Lower lobe of right lung (tissue), 2 donors: ENCODE results near the gene BRPF1. TPM values are rescaled to one million over a fixed set of nuclear protein-coding genes. Genes with fewer than 3 reads are reported as not detected.
A peak's percentile ranks its signal among the peaks of the same experiment; 100 is the strongest.

Experiments used
- ATAC-seq, 2 donors: fragments of 200-7000 bp; cut with Tn5 transposase; one replicate each; pipeline ENCODE4 v1.9.1; 2020 to 2022; ENCODE audit warnings: mild to moderate bottlenecking in 2 of 2, moderate library complexity in 2 of 2
- DNase-seq: peaks from one replicate; pipeline ENCODE4 v3.0.0-alpha.2; 2020
- H3K27ac ChIP-seq: fragments of 200-600 bp; one replicate; pipeline ENCODE4 v1.8.0; 2022
- H3K27me3 ChIP-seq: fragments of 200-600 bp; one replicate; pipeline ENCODE4 v1.8.0; 2022; ENCODE audit warnings: low read depth
- H3K36me3 ChIP-seq: fragments of 200-600 bp; one replicate; pipeline ENCODE4 v1.8.0; 2022; ENCODE audit warnings: mild to moderate bottlenecking
- H3K4me1 ChIP-seq: fragments of 200-600 bp; one replicate; pipeline ENCODE4 v1.8.0; 2022
- H3K4me3 ChIP-seq: fragments of 200-600 bp; one replicate; pipeline ENCODE4 v1.8.0; 2022; ENCODE audit warnings: mild to moderate bottlenecking
- H3K9me3 ChIP-seq: fragments of 200-600 bp; one replicate; pipeline ENCODE4 v1.8.0; 2022
- intact Hi-C: fragments of 100-400 bp; cut with DNase I; formaldehyde crosslinking; loops from one replicate; pipeline ENCODE4 v1.11.0; 2022
- total RNA-seq: library from RNA; stranded (reverse); fragmentation: NEBNext Ultra II Directional; extraction: Animal tissue kit (Norgen Biotek cat#: 25700); gene quantifications from one replicate; pipeline ENCODE4 v1.2.1, GENCODE V29; 2021
- TF ChIP-seq, protein P1 (sequence below): fragments of 200-600 bp; IDR thresholded peaks from one replicate; pipeline ENCODE4 v1.8.0; 2022; ENCODE audit warnings: antibody characterized with exemption, mild to moderate bottlenecking
- donor health status: DM: no; HTN: yes; CAD: no; lungs with severe emphysema.

BRPF1 gene
- total RNA-seq, 1 donor from 2014 or later, result 22.3 TPM

GRCh38 chr3:9729419-9729818 is 2.1 kb upstream of the BRPF1 start:
- ATAC-seq, result no peak
- TF ChIP-seq, protein P1, sequence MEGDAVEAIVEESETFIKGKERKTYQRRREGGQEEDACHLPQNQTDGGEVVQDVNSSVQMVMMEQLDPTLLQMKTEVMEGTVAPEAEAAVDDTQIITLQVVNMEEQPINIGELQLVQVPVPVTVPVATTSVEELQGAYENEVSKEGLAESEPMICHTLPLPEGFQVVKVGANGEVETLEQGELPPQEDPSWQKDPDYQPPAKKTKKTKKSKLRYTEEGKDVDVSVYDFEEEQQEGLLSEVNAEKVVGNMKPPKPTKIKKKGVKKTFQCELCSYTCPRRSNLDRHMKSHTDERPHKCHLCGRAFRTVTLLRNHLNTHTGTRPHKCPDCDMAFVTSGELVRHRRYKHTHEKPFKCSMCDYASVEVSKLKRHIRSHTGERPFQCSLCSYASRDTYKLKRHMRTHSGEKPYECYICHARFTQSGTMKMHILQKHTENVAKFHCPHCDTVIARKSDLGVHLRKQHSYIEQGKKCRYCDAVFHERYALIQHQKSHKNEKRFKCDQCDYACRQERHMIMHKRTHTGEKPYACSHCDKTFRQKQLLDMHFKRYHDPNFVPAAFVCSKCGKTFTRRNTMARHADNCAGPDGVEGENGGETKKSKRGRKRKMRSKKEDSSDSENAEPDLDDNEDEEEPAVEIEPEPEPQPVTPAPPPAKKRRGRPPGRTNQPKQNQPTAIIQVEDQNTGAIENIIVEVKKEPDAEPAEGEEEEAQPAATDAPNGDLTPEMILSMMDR, result no peak
- Histone ChIP-seq H3K4me3 (no peak overlapping the region), H3K4me1 (peaks cover 26% of the 10 kb centered on the region), H3K36me3 (peaks cover 5% of the 10 kb centered on the region), H3K27ac (no peak overlapping the region), H3K27me3 (no peaks in the 10 kb centered on the region), H3K9me3 (no peaks in the 10 kb centered on the region)
- no peak for DNase-seq
- intact Hi-C loops, result no loop called here

DNA sequence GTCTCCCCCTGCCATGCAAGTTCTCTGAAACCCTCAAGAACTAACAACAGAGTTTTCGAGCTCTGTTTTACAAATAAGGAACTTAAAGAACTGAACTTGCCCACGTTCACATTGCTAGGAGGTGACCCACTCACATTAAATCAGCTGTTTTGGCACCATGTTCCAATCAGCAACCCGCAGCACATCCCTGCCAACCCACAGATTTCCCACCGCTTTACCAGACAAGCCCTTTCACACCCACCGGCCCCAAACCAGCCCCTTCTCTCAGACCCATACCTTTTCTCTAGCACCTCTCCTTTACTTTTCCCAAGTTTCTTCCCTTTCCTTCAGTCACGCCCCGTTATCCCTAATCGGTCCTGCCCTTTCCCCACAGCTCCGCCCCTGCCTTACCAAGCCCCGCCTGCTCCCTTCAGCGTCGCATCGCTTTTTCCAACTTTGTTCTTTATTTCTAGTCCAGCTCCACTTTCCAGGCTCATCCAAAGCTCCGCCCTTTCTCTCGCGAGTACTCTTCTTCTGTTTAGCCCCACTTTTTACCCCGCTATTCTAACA is 804 bp upstream of the BRPF1 start:
- ATAC-seq, result peak; percentile 67 to 80
- H3K27me3 ChIP-seq, result no peaks in the 10 kb centered on the region

GRCh38 chr3:9732080-9732739 is 675 bp downstream of the BRPF1 start:
- Histone ChIP-seq H3K4me1 (peaks cover 39% of the 10 kb centered on the region), H3K9me3 (no peaks in the 10 kb centered on the region), H3K27ac (peak overlapping the region; percentile 99), H3K4me3 (peak overlapping the region; percentile 100), H3K27me3 (no peaks in the 10 kb centered on the region), H3K36me3 (peaks cover 33% of the 10 kb centered on the region)
- ATAC-seq (peak; percentile 5 to 18), DNase-seq (peak; percentile 73)
- intact Hi-C loops, result no loop called here
- TF ChIP-seq, protein P1, result no peak

More for the DNA sequence above, 804 bp upstream of the BRPF1 start:
- intact Hi-C loops, result no loop called here
- DNase-seq, result no peak
- Histone ChIP-seq H3K36me3 (peaks cover 18% of the 10 kb centered on the region), H3K4me3 (peak overlapping the region; percentile 100), H3K4me1 (peaks cover 39% of the 10 kb centered on the region), H3K9me3 (no peaks in the 10 kb centered on the region), H3K27ac (peak overlapping the region; percentile 99)
- TF ChIP-seq, protein P1, result no peak

DNA sequence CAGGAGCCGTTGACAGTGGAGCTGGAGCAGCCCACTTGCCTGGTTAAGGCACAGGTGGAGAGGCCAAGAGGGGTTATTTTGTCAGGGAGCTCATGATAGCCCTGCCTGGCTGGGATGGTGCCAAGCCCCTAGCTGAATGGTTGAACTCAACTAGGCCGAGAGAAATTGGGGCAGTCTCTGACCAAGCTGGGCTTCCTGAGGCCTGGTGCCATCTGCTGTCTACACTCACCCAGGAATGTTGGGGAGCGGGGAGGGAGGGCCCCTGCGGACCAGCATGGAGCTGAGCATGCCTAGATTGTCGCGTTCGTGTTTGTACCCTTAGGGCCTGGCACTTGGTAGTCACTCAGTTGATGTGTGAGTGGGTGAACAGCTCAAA is 1.2 kb downstream of the BRPF1 start:
- Histone ChIP-seq H3K27me3 (no peaks in the 10 kb centered on the region), H3K4me3 (peak overlapping the region; percentile 100), H3K27ac (peak overlapping the region; percentile 99), H3K36me3 (peaks cover 38% of the 10 kb centered on the region), H3K4me1 (peaks cover 39% of the 10 kb centered on the region), H3K9me3 (no peaks in the 10 kb centered on the region)
- ATAC-seq, result no peak
- no peak for DNase-seq
- TF ChIP-seq, protein P1, result no peak
- intact Hi-C loops, result no loop called here

DNA sequence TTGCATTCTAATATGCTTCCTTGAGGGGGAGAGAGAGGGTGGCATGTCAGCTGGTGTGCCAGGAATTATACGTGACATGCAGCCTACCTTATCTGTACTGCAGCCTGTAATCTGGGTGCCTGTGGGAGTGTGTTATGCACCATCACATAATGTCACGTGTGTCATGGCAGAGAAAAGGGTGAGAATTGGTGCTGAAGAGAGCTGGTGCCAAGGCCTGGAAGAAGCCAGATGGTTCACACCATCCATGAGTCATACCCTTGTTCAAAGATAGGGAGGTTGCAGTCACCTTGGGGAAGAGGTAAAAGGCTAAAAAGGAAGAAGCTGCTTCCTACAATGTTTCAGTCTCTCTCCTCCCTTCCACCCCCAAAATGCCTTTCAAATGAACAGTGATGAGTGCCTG is 5.3 kb downstream of the BRPF1 start:
- peaks cover 79% of the 10 kb centered on the region for H3K36me3 ChIP-seq
- no peak overlapping the region for H3K4me3 ChIP-seq
- H3K4me1 ChIP-seq, result peaks cover 32% of the 10 kb centered on the region
- DNase-seq (no peak), ATAC-seq (no peak)
- TF ChIP-seq, protein P1, result no peak
- no peaks in the 10 kb centered on the region for H3K9me3 ChIP-seq
- intact Hi-C loops, result no loop called here
- H3K27ac ChIP-seq, result no peak overlapping the region
- H3K27me3 ChIP-seq, result no peaks in the 10 kb centered on the region
